ENCODE measurements around the gene LUZP4. TPM values are rescaled to one million over a fixed set of nuclear protein-coding genes. Genes with fewer than 3 reads are reported as not detected.

Gene LUZP4
- total and polyA plus RNA-seq, 2 experiments from 2014 or later, result not detected

GRCh38 chrX:115348446-115349225, 59.1 kb downstream of the LUZP4 start:
- H3K27me3 ChIP-seq (ENCODE audit: insufficient read depth), result no peaks in the 10 kb centered on the region
- peaks cover 2% of the 10 kb centered on the region for H3K27me3 Mint-ChIP-seq (ENCODE audit: insufficient read depth, low read depth, poor library complexity)

More at GRCh38 chrX:115348446-115349225, 59.1 kb downstream of the LUZP4 start:
- Histone ChIP-seq H3K9me2 (ENCODE audit: insufficient read depth) (no peaks in the 10 kb centered on the region), H3K36me3 (ENCODE audit: insufficient read depth) (no peaks in the 10 kb centered on the region), H3K4me2 (no peak overlapping the region), H3K79me2 (replicated peaks; ENCODE audit: insufficient read depth) (no peaks in the 10 kb centered on the region), H2AFZ (no peak overlapping the region), H3K4me1 (ENCODE audit: insufficient read depth) (peaks cover 3% of the 10 kb centered on the region; the same call in 1 of the 2 replicates), H4K20me1 (replicated peaks; ENCODE audit: insufficient read depth) (no peaks in the 10 kb centered on the region), H3K27ac (ENCODE audit: low read depth) (no peak overlapping the region), H3F3A (replicated peaks; ENCODE audit: low read depth) (no peaks in the 10 kb centered on the region), H3K4me3 (no peak overlapping the region)
- TF ChIP-seq REST (IDR thresholded peaks at IDR 0.05; ENCODE audit: unreplicated experiment), result no peak
- TF ChIP-seq CTCF (conservative IDR thresholded peaks at IDR 0.05; ENCODE audit: low read depth in 2 of 2), result no peak
- no peak for TF ChIP-seq POLR2AphosphoS5 (IDR thresholded peaks at IDR 0.05; ENCODE audit: low read depth)
- no peak for TF ChIP-seq EZH2 (IDR thresholded peaks at IDR 0.05; ENCODE audit: low read depth, unreplicated experiment)
- TF ChIP-seq ZNF331 (CRISPR knock-in tag; IDR thresholded peaks at IDR 0.05; ENCODE audit: low read depth), result no peak
- TF ChIP-seq CREB1 (CRISPR knock-in tag; IDR thresholded peaks at IDR 0.05; ENCODE audit: low read depth), result no peak
- TF ChIP-seq ZNF462 (CRISPR knock-in tag; IDR thresholded peaks at IDR 0.05), result no peak
- TF ChIP-seq ZNF114 (CRISPR knock-in tag; IDR thresholded peaks at IDR 0.05), result no peak
- TF ChIP-seq ETS1 (IDR thresholded peaks at IDR 0.05), result no peak
- no peak for TF ChIP-seq JUNB (IDR thresholded peaks at IDR 0.05; ENCODE audit: unreplicated experiment)
- TF ChIP-seq NANOG (IDR thresholded peaks at IDR 0.05; ENCODE audit: borderline replicate concordance), result no peak
- no peak for TF ChIP-seq STAT1 (IDR thresholded peaks at IDR 0.05; ENCODE audit: unreplicated experiment)
- TF ChIP-seq EZH2phosphoT487 (IDR thresholded peaks at IDR 0.05; ENCODE audit: unreplicated experiment), result no peak
- H3K9me3 Mint-ChIP-seq, result peaks cover 11% of the 10 kb centered on the region
- H3K27ac Mint-ChIP-seq, result no peak overlapping the region
- DNase-seq (ENCODE audit: low spot score) (no peak), ATAC-seq (no peak)
- peaks cover 6% of the 10 kb centered on the region; the same call in 2 of the 3 replicates for H3K36me3 Mint-ChIP-seq (ENCODE audit: low read depth)
- H3K4me3 Mint-ChIP-seq, result no peak overlapping the region
- H3K4me1 Mint-ChIP-seq, result peaks cover 15% of the 10 kb centered on the region
